ENCODE data around the gene SOWAHC. TPM values are rescaled to one million over a fixed set of nuclear protein-coding genes. Genes with fewer than 3 reads are reported as not detected.

SOWAHC gene
- polyA plus RNA-seq, 1 donor = 6.4 TPM

DNA sequence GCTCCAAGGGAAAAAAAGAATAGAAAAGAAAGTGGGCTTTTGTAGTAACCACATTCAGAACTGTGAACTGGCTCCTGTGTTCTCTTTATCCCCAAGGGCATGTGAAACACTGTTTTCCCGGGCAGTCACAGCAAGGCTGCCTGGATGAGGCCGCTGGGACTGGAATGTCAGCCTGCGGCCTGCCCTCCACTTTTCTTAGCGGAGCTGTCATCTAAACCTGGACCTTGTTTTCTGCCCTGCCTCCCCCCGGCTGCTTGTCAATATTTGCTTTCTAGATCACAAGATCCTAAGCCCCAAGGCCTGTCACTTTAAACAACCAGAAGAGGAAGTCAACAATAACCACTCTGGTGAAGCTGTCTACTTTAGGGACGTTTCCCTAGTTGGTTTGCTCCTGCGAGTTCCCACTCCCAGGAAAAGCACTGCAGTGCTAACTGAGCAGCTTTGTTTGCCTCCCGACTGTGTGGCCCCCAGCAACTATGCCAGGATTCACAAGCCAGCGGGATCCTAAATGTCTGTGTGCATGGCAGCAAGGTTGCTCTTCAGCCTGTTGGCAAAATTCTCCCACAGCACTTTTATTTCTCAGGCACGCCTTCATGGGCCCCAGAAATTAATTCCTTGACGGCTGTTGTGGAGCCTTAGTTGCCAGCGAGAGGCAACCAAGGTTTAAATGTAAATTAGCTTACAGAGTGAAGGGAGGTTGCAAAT, 30.6 kb downstream of the SOWAHC start:
- no peak for DNase-seq (ENCODE audit: low read depth)

- no peak for DNase-seq (ENCODE audit: low read depth)
Measured at GRCh38 chr2:109645412-109646184, 31.4 kb downstream of the SOWAHC start.

GRCh38 chr2:109646961-109647360, 32.8 kb downstream of the SOWAHC start:
- DNase-seq (ENCODE audit: low read depth) = no peak

DNA sequence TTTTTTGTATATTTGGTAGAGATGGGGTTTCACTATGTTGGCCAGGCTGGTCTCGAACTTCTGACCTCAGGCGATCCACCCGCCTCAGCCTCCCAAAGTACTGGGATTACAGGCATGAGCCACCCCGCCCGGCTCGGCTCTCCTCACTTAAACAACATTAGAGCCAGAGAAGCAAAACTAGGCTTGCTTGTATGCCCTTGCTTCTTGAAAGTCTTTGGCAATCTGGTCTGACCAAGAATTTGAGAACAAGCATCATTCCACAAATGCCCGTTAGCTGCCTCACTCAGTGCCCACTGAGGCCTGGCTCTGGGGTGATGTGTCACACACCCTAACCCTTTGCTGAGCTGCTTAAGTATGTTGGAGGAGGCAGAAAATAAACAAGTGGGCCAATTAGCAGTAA, 33.5 kb downstream of the SOWAHC start:
- DNase-seq (ENCODE audit: low read depth) = no peak

- no peak for DNase-seq (ENCODE audit: low read depth)
Measured at GRCh38 chr2:109648041-109648527, 33.9 kb downstream of the SOWAHC start.

GRCh38 chr2:109649736-109650695, 35.9 kb downstream of the SOWAHC start:
- DNase-seq (ENCODE audit: low read depth) = no peak

GRCh38 chr2:109654326-109655050, 40.3 kb downstream of the SOWAHC start:
- DNase-seq (ENCODE audit: low read depth) = no peak

- no peak for DNase-seq (ENCODE audit: low read depth)
Measured at GRCh38 chr2:109655287-109655686, 41.1 kb downstream of the SOWAHC start.

DNA sequence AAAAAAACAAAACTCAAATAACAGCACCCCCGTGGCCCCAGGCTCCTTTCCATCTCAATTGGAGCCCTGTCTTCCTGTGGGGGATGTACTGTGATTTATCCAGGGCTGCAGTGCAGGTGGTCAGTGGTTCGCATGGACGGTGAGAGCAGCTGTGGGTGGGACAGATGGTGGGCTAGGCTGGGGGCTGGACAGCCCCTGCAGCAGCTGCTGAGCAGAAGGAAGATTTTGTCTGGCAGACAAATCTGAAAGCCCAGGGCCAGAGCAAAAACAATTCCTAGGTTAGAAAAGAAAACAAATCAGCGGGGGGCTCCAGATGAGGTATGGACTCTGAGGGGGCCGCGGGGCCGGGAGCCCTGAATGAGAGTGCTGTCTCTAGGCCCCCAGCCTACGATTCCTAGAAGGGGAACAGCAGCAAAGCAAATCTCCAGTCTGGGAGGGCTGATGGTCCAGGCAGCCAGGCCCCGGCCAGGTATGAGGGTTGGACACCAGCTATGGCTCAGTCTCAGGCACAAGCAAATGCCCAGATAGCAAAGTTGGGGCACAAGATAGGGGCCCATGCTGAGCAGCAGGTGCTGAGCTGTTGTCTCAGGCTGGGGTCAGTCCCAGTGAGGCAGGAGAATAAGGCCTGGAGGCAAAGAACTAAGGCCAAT, 45.4 kb downstream of the SOWAHC start:
- DNase-seq (ENCODE audit: low read depth) = no peak

GRCh38 chr2:109660046-109660860, 46.1 kb downstream of the SOWAHC start:
- DNase-seq (ENCODE audit: low read depth) = no peak

GRCh38 chr2:109662889-109663288, 48.7 kb downstream of the SOWAHC start:
- no peak for DNase-seq (ENCODE audit: low read depth)

GRCh38 chr2:109663721-109664120, 49.6 kb downstream of the SOWAHC start:
- peak; percentile 45 for DNase-seq (ENCODE audit: low read depth)

- DNase-seq (ENCODE audit: low read depth) = no peak
Measured at GRCh38 chr2:109666466-109666865, 52.3 kb downstream of the SOWAHC start.

Other genes with a start within 250 kb of the SOWAHC start
- gene SEPTIN10, start 398 bp upstream of the SOWAHC start, polyA plus RNA-seq (ENCODE audit: insufficient read length) = 75.9 TPM
- 33.5 TPM for gene RGPD5, start 179.9 kb downstream of the SOWAHC start, polyA plus RNA-seq (ENCODE audit: insufficient read length)